Vagina (tissue), 2 donors: Measurements from ENCODE around the gene ALK.

Experiments
- POLR2A ChIP-seq, 2 donors: fragments of 450-650 bp; IDR thresholded peaks; one replicate each; pipeline ENCODE4 v1.6.1; 2017; ENCODE audit warnings: antibody characterized with exemption in 2 of 2, mild to moderate bottlenecking in 2 of 2, moderate library complexity in 2 of 2
- POLR2AphosphoS5 ChIP-seq, 2 donors: sonication (generic); formaldehyde crosslinking; IDR thresholded peaks; one replicate each; pipeline ENCODE4 v1.9.0; 2017; ENCODE audit warnings: antibody characterized with exemption in 2 of 2, mild to moderate bottlenecking in 2 of 2, low read depth in 1 of 2; ENCODE audit not compliant: insufficient read depth in 1 of 2
- TF ChIP-seq, protein P1 (sequence below), 3 experiments: fragments of 450-650 bp in 2 of 3; fragments of 200-600 bp in 1 of 3; sonication (generic) in 1 of 3; IDR thresholded peaks; one replicate each; pipeline ENCODE4 v1.5.1; 2017 to 2019; ENCODE audit warnings: antibody characterized with exemption in 3 of 3, mild to moderate bottlenecking in 2 of 3, moderate library complexity in 2 of 3

GRCh38 chr2:29644949-29645348, 276.4 kb downstream of the ALK start:
- TF ChIP-seq, protein P1, sequence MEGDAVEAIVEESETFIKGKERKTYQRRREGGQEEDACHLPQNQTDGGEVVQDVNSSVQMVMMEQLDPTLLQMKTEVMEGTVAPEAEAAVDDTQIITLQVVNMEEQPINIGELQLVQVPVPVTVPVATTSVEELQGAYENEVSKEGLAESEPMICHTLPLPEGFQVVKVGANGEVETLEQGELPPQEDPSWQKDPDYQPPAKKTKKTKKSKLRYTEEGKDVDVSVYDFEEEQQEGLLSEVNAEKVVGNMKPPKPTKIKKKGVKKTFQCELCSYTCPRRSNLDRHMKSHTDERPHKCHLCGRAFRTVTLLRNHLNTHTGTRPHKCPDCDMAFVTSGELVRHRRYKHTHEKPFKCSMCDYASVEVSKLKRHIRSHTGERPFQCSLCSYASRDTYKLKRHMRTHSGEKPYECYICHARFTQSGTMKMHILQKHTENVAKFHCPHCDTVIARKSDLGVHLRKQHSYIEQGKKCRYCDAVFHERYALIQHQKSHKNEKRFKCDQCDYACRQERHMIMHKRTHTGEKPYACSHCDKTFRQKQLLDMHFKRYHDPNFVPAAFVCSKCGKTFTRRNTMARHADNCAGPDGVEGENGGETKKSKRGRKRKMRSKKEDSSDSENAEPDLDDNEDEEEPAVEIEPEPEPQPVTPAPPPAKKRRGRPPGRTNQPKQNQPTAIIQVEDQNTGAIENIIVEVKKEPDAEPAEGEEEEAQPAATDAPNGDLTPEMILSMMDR (IDR thresholded peaks at IDR 0.05): no peak
- TF ChIP-seq POLR2AphosphoS5 (IDR thresholded peaks at IDR 0.05; ENCODE audit: insufficient read depth in 1 of 2, low read depth in 1 of 2) (no peak), POLR2A (IDR thresholded peaks at IDR 0.05) (no peak)
